RKO (cell line): Measurements from ENCODE around the gene KRT9.
"Not testable (repeated sequence)": the region's sequence is repeated elsewhere in the genome, so short reads cannot be mapped to it uniquely, and the experiment has no call there.

ENCODE experiments used
- DNase-seq: peaks from one replicate; pipeline ENCODE4 v3.0.0-alpha.2; 2016; ENCODE audit warnings: low spot score

Gene KRT9

DNA sequence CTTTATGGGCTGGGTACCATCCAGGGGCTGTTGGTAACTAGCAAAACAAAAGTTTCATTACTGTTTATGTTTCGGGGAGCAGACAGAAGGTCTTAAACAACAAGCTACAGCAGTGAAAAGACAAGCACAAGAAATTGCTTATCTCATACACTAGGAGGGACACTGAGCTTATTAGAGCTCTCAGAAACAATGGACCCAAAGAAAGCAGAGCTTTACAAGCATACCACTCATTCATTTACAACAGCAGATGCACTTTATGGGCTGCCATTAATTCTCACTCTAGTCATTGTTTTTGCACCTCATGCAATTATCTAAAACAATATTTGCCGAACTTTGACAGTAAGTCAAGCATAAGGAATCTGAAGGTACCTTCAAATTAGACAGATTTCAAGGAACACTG is 30.7 kb upstream of the KRT9 start:
- DNase-seq = no peak

DNA sequence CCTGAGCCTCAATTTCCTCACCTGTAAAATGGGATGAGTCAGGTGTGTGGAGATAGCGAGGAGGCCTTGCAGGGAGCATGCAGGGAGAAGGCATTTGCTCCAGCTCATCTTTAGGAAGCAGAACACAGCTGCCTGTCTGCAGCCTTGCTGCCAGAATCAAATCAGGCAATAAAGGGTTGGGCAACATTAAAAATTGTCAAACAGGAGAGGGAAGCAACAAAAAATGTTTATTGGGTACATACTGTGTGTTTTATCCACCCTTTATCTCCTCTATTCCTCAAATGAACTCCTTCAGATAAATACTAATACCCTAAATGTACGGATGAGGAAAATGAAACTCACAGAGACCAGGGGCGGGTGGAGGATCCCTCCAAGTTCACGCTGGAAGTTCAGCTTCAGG is 28.5 kb upstream of the KRT9 start:
- DNase-seq = no peak

DNA sequence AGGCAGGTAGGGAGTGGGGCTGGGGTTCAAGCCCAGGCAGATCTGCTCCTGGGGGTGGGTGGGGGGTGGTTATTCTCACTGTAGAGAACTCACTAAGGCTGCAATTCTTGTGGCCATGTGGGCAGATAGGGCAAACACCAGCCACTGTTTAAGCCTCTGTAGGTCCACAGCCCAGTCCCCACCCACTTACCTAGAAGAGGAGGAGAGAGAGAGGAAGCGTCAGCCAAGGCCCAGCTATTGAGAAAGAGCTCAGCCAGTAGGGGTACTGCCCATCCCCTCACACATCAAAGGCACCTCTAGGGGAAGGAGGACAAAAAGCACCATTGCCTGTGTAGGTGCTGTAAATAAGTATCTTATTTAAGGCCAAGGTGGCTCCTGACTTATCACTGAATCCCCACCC is 27.8 kb upstream of the KRT9 start:
- no peak for DNase-seq

DNA sequence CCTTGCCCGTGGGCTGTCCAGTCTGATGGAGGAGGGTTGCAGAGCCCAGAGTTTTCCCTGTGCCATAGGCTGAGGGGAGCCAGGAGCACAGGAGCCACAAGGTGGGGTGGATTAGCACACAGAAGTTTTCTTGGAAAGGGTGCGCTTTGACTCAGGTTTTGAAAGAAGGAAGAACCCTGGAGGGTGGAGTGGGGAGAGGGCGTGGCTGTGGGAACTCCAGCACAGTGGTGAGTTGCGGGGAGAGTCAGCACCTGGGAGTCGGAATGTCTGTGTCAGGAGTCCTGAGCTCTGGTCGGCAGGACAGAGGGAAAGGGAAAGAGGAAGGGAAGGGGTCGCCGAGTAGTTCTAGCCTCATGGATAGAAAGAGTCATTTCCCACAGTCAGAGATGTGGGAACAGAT is 23.7 kb upstream of the KRT9 start:
- no peak for DNase-seq

DNA sequence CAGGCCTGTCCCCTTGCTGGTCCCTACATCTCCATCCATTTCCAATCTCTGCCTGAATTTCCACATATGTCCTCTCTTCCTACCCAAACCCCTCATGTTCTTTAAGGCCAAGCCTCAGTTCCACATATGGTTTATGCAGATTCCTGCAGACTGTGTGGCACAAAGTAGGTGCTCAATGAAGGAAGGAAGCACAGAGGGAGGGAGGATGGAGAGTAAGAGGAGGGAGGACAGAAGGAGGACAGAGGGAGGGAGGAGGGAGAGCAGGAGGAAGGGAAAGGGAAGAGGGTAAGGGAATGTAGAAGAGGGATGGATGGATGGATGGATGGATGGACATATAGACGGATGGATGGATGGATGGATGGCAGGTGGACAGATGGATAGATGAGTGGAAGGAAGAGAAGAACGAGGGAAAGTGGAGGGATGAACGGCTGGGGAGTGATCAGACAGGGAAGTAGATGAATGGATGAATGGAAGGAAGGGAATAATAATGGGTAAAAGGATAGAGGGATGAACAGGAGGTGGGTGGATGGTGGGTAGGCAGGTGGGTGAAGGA is 22.6 kb upstream of the KRT9 start:
- DNase-seq = no peak

DNA sequence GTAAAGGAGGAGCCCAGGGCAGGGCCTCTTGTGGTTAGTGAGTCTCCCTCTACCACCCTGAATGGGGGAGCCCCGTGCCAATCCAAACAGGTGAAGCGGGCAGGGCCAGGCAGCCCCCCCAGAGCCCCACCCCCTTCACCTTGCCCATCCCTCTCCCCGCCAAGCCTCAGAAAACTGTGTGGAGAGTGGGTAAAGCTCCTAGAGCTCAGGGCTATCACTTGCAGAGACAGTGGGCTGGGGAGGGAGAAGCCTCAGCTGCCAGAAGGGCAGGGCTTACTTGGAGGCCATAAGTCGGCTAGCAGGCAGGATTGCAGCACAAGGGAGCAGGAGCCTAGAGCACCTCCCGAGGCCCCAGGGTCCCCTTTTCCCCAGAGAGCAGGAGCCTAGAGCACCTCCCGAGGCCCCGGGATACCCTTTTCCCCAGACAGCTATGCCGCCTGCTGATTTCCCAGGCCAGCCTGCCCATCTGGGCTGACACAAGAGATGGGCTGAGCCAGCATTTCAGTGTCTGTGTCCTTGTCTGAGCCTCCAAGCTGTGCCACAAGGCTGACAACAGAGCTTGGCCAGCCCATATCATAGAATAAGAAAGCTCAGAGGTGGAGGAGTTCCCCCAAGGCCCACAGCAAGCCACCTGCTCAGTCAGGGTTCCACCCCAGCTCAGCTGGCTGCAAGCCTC is 21.6 kb upstream of the KRT9 start:
- no peak for DNase-seq

DNA sequence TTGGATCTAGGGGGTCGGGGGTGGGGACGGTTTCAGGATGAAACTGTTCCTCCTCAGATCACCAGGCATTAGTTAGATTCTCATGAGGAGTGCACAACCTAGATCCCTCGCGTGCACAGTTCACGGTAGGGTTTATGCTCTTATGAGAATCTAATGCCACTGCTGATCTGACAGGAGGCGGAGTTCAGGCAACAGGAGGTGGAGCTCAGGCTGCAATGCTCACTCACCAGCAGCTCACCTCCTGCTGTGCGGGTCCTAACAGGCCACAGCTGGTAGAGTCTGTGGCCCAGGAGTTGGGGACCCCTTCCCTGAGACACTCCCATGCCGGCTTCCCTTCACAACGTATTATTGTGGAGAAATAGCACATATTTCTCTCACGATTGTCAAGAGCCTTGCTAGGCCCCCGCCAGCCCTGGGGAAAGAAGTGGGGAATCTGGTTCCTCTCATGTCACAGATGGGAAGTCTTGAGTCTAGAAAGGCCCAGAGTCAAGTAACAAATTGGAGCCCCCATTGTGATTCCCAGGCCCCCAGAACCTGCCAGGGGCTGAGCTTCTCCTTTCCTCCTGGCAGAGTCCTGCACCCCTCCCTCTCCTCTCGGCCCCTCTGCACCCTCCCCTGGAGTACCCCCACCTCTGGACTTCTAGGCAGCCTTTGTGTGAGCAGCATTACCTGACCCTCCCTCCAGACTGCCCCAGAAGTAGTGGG is 20.9 kb upstream of the KRT9 start:
- no peak for DNase-seq

DNA sequence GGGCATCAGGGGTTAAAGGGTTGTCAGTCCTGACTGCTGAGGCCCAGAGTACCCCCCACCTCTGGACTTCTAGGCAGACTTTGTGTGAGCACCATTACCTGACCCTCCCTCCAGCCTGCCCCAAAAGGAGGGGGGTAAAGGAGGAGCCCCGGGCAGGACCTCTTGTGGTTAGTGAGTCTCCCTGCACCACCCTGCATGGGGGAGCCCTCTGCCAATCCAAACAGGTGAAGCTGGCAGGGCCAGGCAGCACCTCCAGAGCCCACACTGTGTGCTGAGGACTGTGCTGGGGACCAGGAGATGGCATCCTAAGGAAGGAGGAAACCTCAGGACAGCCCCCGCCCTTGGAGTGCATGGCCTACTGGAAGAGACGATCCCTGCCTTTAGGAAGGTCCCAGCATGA is 17.4 kb upstream of the KRT9 start:
- DNase-seq = no peak

DNA sequence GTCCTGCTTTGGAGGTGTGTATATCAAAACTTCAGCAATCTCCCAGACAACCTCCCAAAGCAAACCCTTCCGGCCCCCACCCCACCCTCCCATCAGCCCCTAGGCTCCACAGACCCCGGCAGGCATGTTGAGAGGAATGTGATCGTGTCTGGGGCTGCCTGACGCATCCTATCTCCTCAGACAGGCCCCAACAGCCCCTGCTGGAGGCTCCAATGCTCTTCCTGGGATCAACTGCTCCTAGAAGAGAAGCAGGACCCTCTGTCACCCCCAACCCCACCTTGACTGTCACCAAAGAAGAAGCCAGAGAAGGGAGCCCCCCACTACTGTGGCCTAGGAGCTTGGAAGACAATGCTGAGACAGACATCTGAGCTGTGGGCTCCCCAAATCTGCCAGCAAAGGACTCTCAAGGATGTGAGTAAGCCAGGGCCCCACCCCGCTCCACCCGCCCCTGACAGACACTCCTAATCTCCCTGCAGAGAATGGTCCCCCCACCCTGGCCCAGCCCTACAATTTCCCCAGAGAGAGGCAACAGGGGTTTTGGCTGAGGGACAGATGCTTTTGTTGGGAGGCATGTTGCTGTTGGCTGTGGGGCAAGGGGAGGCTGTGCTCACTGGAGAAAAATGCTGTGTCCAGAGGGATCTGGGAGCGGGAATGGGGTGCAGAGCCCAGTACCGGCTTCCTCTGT is 16.4 kb upstream of the KRT9 start:
- no peak for DNase-seq

DNA sequence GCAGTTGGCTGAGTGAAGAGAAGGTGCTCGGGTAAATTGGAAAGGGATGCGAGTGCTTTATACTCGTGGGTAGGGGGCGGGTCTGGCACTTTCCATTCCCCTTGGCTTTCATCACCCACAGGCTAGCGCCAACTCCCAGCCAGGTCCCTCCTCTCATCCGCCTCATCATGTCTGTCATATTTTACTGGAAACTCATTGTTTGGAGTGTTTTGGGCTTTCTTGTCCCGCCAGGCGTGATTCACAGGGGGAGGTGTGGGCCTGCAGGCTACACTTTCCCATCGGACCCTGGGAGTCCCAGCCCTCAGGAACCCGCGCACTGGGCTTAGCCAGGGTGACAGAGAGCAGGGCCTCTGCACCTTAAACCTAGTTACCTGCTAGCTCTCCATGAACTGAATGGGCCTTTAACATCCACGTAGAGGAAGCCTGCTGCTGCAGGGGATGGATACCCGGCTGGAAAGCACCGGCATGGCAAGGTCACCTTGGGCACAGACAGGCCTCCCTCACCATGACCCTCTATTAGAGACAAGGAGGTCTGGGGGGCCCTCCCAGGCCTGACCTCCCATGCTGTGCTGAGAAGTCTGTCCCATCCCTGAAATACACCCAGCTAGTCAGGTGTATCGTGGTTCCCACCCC is 15.1 kb upstream of the KRT9 start, which contains the start of gene KRT14:
Gene KRT14 (minus strand): TSS at position 33 of the 633 bp plus-strand sequence. CDS start 61 bp downstream, outside the sequence.
- DNase-seq = no peak

DNA sequence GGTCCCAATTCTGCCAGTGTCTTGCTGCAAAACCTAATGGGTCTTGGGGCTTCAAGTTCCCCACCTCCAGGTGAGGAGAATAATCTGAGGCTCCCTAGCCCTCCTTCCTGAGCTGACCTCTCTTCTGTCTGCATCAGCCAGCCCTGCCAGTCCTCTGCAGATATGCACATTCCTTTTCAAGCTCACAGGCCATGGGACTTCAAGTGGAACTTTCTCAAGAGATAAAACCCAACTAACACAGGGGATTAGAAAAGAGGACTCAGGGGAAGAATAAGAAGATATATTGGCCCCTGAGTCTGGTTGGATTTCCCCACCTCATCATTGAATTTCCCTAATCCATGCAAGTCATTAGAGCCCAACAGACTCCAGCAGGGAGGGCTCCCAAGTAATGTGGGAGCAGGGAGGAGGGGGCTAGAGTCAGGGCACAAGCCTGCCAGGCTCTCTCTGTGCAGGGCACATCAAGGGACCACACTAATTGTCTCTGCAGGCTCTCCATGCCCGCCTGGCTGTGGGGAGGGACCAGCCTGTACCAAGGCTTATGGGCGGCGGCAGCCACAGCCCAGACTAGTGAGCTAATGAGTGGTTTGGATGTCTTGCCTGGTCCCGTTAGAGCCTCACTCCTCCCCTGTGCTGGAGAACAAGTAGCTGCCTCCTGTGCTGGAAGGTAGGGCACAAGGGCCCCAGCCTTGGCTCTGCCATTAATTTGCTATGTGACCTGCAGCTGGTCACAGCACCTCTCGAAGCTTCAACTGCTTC is 13.6 kb upstream of the KRT9 start:
- no peak for DNase-seq

DNA sequence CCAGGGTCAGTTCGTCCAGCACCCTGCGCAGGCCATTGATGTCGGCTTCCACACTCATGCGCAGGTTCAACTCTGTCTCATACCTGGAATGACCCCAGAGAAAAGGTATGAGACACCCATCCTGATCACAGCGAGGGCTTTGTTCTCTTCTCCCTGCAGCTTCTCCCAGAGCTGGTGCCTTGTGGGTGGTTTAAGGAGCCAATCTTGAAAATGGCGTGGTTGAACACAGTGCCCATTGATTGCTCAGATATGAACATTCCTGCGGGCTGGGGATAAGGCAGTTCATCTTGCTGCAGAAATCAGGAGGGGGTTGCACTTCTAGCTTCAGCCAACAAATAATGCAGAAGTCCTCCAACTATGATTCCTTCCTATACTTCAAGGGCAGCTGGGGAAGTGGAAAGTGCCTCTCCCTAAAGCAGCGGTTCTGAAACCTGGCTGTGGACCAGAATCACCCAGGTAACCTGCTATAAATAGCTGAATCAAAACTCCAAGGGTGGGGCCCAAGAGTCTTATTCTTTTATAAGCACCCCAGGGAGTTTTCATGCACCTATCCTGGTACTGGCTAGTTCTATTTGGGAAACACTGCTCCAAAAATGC is 12.6 kb upstream of the KRT9 start:
- DNase-seq = not testable (repeated sequence)

DNA sequence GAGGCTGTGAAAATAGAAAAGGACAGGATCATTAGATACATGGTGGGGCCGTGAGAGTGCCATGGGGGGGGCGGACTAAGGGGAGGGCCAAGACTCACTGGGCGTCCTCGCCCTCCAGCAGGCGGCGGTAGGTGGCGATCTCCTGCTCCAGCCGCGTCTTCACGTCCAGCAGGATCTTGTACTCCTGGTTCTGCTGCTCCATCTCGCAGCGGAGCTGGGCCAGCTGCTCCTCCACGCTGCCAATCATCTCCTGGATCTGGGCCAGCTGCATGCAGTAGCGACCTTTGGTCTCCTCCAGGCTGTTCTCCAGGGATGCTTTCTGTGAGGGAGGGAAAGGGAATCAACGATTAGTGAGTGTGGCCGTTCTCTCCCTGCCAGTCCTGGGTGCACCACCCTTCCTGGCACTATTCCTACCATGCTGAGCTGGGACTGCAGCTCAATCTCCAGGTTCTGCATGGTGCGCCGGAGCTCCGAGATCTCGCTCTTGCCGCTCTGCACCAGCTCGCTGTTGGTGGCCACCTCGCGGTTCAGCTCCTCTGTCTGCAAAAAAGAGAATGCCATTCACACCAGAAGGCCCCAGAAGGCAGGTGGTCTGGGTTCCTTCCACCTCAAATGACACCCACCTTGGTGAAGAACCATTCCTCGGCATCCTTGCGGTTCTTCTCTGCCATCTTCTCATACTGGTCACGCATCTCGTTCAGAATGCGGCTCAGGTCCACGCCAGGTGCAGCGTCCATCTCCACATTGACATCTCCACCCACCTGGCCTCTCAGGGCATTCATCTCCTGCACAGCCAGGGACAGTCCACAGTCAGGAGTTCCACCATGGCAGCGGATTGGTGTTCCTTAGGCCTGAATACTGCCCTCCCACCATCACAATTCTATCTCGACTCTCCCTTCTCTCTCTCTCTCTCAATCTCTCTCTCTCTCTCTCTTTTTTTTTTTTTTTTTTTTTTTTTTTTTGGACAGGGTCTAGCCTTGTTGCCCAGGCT is 11.6 kb upstream of the KRT9 start:
- DNase-seq = no peak

DNA sequence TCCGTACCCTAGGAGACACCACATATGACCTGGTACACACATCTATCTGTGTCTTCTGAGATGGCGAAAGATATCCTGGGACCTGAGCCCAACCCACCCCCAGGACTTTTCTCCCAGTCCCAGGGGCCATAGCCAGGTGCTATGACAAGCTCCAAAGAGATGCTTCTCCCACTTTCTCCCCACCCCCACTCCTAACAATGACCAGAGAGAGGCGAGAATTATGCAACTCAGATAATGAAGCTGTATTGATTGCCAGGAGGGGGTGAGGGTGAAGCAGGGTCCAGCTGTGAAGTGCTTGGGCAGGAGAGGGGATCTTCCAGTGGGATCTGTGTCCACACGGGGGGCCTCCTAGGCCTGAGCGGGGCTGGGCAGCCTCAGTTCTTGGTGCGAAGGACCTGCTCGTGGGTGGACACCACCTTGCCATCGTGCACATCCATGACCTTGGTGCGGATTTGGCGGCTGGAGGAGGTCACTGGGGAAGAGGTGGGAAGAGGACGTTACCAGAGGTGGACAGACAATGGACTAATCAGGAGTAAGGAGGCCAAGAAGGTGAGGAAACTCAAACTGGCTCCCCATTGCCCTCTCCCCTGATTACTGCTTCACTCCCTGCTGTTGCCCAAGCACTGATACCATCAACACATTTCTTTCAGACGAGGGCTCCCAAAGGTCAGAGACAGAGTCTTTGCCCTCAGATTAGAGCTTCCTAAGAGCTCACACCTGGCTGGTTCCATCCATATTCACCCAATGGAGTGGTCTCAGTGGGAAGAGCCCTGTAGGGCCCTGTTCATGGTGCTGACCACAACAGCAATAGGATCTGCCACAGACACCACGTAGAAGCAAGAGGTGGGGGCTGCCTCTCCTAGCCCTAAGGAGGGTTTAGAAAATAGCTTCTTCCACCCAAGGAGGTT is 10.5 kb upstream of the KRT9 start:
- DNase-seq = not testable (repeated sequence)

DNA sequence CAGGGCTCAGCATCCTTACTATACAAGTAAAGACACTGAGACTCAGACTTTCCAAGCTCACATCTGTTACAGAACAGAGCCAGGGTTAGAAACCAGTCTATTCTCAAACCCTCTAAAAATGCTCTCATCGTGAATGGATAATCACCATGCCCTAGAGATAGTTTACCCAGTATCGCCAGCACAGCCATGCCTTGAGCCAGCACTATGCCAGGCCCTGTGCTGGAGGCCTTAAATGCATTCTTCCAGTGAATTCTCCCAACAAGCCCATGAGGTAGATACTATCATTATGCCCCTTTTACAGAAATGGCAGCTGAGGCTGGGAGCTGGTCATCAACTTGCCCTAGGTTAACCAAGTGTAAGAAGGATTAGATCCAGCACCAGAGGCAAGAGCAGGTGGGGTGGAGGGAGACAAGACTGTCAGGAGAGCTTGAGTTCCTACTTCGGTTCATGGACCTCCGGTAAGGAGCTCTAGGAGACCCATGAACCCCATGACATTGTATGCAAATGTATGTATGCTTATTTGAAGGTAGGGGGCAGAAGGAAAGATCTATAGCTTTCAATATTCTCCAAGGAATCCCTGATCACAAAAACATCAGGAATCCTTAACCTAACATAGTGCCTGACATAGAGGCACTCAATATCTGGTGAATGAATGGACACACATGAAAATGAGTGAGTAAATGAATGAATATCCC is 9.7 kb upstream of the KRT9 start:
- no peak for DNase-seq

DNA sequence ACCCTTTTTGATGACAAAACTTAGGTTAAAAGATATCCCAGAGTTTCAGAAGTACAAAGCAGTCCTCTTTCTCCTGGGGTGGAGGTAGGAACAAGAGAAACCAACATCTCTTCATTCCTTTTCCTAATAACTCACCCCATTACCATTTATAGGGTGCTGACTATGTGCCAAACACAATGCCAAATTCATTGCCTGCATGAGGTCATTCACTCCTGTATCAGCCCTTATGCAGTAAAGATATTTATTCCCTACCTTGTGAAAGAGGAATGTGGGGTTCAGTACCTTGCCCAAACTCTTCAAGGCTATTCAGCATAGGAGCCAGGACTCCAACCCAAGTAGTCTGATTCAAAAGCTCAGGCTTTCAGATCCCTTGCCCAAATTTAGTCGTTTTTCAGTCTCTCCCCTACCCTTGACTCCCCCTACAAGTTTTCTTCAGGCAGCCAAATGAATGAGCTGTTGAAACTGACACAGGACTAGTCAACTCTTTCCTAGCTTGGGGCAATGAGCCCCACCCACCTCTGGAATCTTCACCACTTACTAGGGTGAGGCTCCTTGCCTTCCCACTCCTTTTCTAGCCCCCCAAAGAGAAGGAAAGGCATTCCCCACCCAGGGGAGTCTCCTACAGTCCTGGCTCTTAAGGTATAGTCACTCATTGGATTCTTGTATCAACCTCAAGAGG is 9.0 kb upstream of the KRT9 start:
- DNase-seq = no peak

DNA sequence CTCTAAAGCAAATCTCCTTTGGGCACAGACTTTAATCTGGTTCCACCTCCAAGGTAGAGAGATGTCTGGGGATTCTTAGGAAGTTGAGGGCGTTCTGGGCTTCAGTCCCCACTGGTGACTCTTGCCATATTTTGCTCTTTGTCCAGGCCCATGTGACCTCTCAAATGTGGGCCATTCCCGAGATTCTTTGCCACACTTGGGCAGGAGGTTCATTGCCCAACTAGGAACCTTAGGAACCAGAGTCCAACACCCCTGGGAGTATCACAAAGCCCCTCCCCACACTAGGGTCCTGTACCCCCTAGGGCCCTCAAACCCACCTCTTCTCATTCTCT is 8.4 kb upstream of the KRT9 start:
- no peak for DNase-seq
